SH-SY5Y (cell line): ENCODE results near the gene RANBP17.

Experiments
- GATA2 ChIP-seq: IDR thresholded peaks from 2 replicates; pipeline ENCODE4 v1.6.1; 2011; ENCODE audit warnings: mild to moderate bottlenecking, low read depth, low read length
- GATA3 ChIP-seq: IDR thresholded peaks from 2 replicates; pipeline ENCODE4 v1.6.1; 2011; ENCODE audit warnings: low read depth, mild to moderate bottlenecking, low read length, moderate library complexity

Gene RANBP17

DNA sequence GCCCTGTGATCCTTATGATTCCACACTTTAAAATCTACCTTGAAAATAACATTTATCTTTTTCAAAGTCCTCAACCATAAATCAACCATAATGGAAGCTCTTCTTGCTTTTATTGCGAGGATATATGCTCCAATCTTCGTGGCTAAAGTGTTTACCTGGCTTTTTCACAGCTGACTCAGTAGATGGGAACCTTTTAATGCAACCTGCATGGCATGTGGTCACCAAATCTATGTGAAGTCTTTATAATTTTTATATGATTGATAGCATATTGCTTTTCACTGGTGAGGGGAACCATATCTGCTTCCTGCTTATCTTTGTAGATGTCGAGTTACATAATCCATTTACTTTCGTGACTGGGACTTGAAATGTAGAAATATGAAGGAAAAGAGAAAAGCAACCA is 400.1 kb downstream of the RANBP17 start:
- TF ChIP-seq GATA3 (no peak), GATA2 (no peak)

GRCh38 chr5:171263181-171263580 is 401.4 kb downstream of the RANBP17 start:
- TF ChIP-seq GATA2: no peak
- no peak for TF ChIP-seq GATA3

- TF ChIP-seq GATA3: no peak
- TF ChIP-seq GATA2: no peak
These were observed 403.0 kb downstream of the RANBP17 start for GRCh38 chr5:171264843-171265242.

DNA sequence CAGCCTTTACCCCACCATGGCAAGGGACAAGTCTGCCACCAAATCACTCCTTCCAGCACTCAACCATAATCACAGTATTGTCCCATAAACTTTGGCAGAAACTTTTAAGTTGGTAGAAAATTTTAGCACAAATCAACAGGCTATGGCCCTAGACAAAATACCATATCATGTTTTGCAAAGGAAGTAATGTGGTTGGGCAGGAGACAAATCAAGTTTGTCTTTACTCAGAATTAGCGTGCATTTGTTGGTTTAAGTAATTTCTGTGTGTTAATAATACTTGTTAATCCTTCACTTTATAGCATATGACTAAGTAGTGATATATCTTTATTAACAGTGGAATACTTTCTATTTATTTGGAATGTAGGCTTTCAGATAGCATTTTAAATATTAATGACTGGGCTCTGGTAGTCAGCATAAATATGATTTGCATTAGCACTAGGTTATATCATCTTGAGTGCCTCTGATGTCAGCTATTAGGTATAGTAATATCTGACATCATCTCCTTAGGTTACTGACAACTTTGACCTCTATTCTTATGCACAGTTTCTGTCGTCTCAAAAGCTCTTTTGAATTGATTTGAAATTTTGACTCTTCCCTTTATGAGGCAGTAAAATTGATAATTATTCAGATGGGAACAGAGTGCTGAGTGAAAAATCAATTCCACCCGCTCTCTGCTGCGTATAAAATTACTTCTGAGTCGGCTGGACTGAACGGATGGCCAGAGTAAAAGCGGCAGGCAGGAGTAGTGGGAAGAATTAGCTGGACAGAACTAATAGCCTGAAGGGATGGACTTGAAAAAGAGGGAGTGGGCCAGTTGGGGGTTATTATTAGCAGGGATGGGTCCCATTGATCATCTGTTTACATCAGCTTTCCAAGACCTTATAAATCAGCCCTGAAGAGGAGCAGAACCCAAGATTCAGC is 407.1 kb downstream of the RANBP17 start:
- TF ChIP-seq GATA3: no peak
- TF ChIP-seq GATA2: no peak

DNA sequence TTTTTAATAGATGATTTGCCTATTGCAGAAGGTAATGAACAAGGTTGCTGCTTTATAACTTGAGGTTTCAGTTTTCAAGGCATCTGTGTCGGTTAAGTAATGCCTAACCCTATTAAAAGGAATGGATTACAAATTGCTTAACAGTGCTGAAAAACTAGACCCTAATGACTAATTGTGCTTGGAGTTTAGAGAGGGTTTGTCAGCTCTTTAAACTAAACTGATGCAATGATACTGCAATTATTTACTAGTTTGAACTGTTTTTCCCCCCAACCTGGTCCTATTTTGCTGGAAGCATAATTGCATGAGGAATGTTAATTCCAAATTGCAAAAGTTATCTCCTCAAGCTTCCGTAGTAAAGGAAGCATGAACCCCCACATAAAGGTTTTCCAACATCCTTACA is 407.9 kb downstream of the RANBP17 start:
- TF ChIP-seq GATA3 (no peak), GATA2 (no peak)

DNA sequence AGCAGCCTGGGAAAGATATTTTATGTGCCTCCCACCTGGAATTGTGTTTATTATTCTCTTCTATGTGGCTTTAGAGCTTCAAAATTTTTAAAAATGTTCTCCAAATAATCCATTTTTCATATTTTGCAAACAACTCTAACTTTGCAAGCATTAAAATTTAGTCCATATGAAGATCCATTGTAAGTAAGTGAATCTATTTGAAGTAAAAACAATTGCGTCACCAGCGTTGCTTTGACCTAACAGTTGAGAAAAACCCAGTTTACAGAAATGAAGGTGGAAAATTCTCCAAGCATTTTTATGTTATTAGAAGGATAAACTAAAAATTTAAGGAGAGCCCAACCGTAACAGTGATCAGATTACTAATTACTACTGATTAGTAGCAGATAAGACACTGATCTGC is 408.3 kb downstream of the RANBP17 start:
- TF ChIP-seq GATA3 (no peak), GATA2 (no peak)

- TF ChIP-seq GATA2: no peak
- no peak for TF ChIP-seq GATA3
These were observed 410.0 kb downstream of the RANBP17 start for GRCh38 chr5:171271798-171272197.

- no peak for TF ChIP-seq GATA2
- no peak for TF ChIP-seq GATA3
These were observed 411.5 kb downstream of the RANBP17 start for GRCh38 chr5:171272996-171273970.

- TF ChIP-seq GATA2: no peak
These were observed 414.2 kb downstream of the RANBP17 start for GRCh38 chr5:171275841-171276544.

GRCh38 chr5:171283753-171284152 is 421.9 kb downstream of the RANBP17 start:
- no peak for TF ChIP-seq GATA3
- TF ChIP-seq GATA2: no peak

DNA sequence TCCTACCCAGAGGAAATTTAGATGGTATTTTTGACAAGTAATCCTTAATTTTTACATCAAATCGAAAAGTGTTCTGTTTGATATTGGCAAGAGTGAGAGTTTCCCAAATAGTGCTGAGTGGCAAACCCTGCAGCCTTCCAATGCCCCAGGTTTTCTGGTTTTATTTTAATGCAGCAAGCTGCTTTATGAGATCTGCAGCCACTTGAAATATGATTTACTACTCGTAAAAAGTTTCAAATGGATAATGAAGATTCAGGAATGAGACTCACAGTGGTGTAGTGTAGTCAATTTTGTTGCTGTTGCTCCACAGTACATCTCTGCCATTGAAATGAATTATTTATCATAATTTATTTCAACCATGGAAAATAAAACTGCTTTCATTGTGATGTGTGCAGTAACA is 423.6 kb downstream of the RANBP17 start:
- TF ChIP-seq GATA3: no peak
- TF ChIP-seq GATA2: no peak

DNA sequence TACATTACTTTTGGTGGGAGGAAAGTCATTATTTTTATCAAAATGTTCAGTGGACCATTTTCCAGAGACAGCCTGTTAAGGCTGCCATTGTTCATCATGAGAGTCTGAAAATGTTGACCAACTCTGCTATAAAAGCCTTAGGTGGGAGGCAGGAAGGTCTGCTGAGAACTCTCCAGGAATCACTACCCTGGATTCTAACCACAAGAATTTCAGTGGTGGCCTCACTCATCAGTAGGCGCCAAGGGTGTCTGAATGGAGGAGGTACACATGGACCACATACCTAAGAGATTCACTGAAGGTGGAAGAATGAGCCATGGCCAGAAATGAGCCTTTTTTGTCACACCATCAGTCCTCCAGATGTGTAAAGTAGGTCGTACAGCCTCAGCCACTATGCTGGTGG is 426.2 kb downstream of the RANBP17 start:
- no peak for TF ChIP-seq GATA2

- no peak for TF ChIP-seq GATA2
- no peak for TF ChIP-seq GATA3
These were observed 429.6 kb downstream of the RANBP17 start for GRCh38 chr5:171291371-171291770.

- no peak for TF ChIP-seq GATA3
- no peak for TF ChIP-seq GATA2
These were observed 433.5 kb downstream of the RANBP17 start for GRCh38 chr5:171295299-171295698.
